GM12875 (cell line): ENCODE data around the gene ANKS1B.

ENCODE experiments used
- H3K4me3 ChIP-seq: one replicate; pipeline ENCODE4 v1.5.1; 2011; ENCODE audit warnings: low read depth, low read length, control low read depth
- CTCF ChIP-seq: IDR thresholded peaks from 2 replicates; pipeline ENCODE4 v1.5.1; 2011; ENCODE audit warnings: low read depth, mild to moderate bottlenecking, control low read depth, inconsistent platforms, low read length, moderate library complexity, borderline replicate concordance; ENCODE audit not compliant: insufficient read depth

Gene ANKS1B

DNA sequence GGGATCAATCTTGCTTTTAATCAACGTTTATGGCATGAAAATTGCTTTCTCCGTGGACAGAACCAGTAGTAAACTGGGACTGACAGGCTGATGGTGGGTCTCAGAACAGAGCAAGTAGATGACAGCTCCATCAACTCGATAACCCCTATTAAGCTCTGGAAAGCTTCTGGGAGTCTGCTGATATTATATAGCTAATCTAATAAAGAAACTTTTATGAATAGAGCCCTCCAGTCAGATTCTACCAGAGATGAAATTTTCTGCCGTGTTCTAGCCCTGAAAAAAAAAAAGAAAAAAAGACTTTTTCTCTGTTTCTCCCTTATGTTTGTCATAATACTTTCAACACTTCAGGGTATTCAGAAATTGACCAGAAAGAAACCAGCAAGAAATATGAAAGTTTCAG, 1168.0 kb downstream of the ANKS1B start:
- TF ChIP-seq CTCF = no peak
- no peak overlapping the region for H3K4me3 ChIP-seq

DNA sequence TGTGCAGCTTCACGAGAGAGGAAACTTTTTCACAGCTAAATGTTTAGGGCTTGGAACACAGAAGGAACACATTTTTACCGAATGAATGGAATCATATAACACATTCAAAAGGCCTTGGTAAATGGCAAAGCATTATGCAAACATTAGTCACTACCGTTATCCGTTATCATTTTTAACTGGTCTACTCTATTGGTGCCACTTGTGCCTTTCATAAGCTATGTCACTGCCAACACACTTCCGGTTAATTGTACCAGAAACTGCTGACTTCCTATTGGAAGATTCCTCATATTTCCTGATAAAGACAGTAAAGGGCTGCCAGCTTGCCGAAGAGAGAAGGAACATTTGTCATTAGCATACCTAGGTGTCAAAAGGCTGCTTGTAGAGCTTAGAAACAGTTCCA, 1170.5 kb downstream of the ANKS1B start:
- no peak for TF ChIP-seq CTCF

GRCh38 chr12:98812225-98812624, 1172.5 kb downstream of the ANKS1B start:
- no peak for TF ChIP-seq CTCF
- no peak overlapping the region for H3K4me3 ChIP-seq

More for the DNA sequence above, 1170.5 kb downstream of the ANKS1B start:
- H3K4me3 ChIP-seq = no peak overlapping the region

GRCh38 chr12:98808243-98808875, 1176.4 kb downstream of the ANKS1B start:
- no peak overlapping the region for H3K4me3 ChIP-seq
- no peak for TF ChIP-seq CTCF

DNA sequence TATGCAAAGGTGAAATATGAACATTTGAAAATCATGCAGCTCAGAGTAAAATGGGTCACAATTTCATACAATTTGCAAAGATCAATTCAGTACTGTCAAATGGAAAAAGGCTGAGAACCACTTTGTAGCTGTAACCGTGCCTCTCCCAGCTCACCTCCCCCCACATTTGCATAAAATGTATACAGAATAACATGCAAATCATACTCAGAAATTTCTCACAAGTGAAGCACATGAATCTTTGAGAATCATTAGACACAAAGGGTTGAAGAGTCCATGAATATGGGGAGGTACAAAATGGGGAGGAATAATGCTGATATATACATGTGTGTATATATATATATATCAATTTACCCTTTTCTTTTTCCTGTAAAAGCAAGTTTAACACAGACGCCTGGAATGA, 1177.5 kb downstream of the ANKS1B start:
- TF ChIP-seq CTCF = no peak
- no peak overlapping the region for H3K4me3 ChIP-seq

DNA sequence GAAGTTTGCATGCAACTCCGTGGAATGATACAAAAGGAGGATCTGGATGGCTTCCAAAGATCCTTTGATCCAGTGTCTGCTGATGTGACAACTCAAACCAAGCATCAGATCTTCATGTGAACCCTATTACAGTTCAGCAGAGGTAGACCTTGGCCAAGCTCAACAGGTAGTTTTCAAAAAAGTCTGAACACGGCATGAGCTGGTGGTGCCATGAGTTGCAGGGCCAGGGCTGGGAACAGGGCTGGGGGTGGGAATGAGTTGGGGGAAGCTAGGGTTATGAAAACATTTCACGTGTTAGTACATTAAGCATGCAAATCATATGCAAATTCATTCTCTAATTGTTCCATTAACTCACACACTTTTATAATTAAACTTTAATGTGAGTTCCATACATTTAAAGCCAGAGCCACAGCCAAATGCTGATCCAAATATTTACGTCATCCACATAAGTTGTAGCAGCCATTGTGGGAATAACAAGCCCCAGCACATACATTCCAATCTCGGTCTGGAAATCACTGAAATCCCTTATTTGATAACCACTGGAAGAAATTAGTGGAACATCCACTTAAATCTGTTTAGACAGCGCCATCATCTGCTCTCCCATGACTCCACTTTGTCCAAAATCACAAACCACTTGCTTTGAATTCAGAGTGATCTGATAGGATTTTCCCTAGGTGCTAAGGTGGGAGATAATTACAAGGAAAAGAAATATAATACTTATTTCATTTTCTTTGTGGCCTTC, 1181.1 kb downstream of the ANKS1B start:
- no peak for TF ChIP-seq CTCF
- H3K4me3 ChIP-seq = no peak overlapping the region

- TF ChIP-seq CTCF = no peak
- no peak overlapping the region for H3K4me3 ChIP-seq
These were observed 1184.9 kb downstream of the ANKS1B start for GRCh38 chr12:98799822-98800221.
